NCI-H82 (cell line): ENCODE results near the gene ADAMTS7.
A peak's percentile ranks its signal among the peaks of the same experiment; 100 is the strongest.
"Not testable (repeated sequence)": the region's sequence is repeated elsewhere in the genome, so short reads cannot be mapped to it uniquely, and the experiment has no call there.

Experiments
- DNase-seq: peaks from one replicate; lab custom pipeline; 2025; lab: John Stamatoyannopoulos, UW

The ADAMTS7 gene

GRCh38 chr15:78831229-78832207, 20.3 kb upstream of the ADAMTS7 start:
- no peak for DNase-seq

GRCh38 chr15:78830514-78831228, 19.4 kb upstream of the ADAMTS7 start:
- DNase-seq, result no peak

GRCh38 chr15:78828920-78829319, 17.7 kb upstream of the ADAMTS7 start:
- DNase-seq, result no peak

GRCh38 chr15:78822514-78822913, 11.2 kb upstream of the ADAMTS7 start:
- no peak for DNase-seq

GRCh38 chr15:78811825-78812183, 540 bp upstream of the ADAMTS7 start:
- DNase-seq, result no peak

- DNase-seq, result peak; percentile 50
These were observed 721 bp downstream of the ADAMTS7 start for GRCh38 chr15:78810362-78811123.

- peak; percentile 50 for DNase-seq
These were observed 1.3 kb downstream of the ADAMTS7 start for GRCh38 chr15:78810003-78810361.

GRCh38 chr15:78808550-78808949, 2.7 kb downstream of the ADAMTS7 start:
- peak; percentile 65 for DNase-seq

- no peak for DNase-seq
These were observed 3.9 kb downstream of the ADAMTS7 start for GRCh38 chr15:78807359-78807758.

- no peak for DNase-seq
These were observed 6.9 kb downstream of the ADAMTS7 start for GRCh38 chr15:78804391-78804792.

GRCh38 chr15:78800806-78801205, 10.5 kb downstream of the ADAMTS7 start:
- DNase-seq, result no peak

GRCh38 chr15:78800189-78800588, 11.1 kb downstream of the ADAMTS7 start:
- no peak for DNase-seq

GRCh38 chr15:78799102-78799501, 12.2 kb downstream of the ADAMTS7 start:
- not testable (repeated sequence) for DNase-seq

GRCh38 chr15:78798355-78798754, 12.9 kb downstream of the ADAMTS7 start:
- not testable (repeated sequence) for DNase-seq

GRCh38 chr15:78797951-78798350, 13.3 kb downstream of the ADAMTS7 start:
- no peak for DNase-seq

- no peak for DNase-seq
These were observed 14.8 kb downstream of the ADAMTS7 start for GRCh38 chr15:78796510-78796909.

- no peak for DNase-seq
These were observed 16.2 kb downstream of the ADAMTS7 start for GRCh38 chr15:78795043-78795442.

- not testable (repeated sequence) for DNase-seq
These were observed 16.8 kb downstream of the ADAMTS7 start for GRCh38 chr15:78794446-78794845.

- no peak for DNase-seq
These were observed 19.9 kb downstream of the ADAMTS7 start for GRCh38 chr15:78791357-78791756.

GRCh38 chr15:78790027-78790426, 21.2 kb downstream of the ADAMTS7 start:
- no peak for DNase-seq

GRCh38 chr15:78789615-78790014, 21.6 kb downstream of the ADAMTS7 start:
- no peak for DNase-seq

GRCh38 chr15:78788016-78788660, 23.1 kb downstream of the ADAMTS7 start:
- no peak for DNase-seq
